NCI-H69 (cell line): Measurements from ENCODE around the gene PLXNA4.
"Not testable (repeated sequence)": the region's sequence is repeated elsewhere in the genome, so short reads cannot be mapped to it uniquely, and the experiment has no call there.

Experiments used
- DNase-seq: peaks from one replicate; lab custom pipeline; 2025; lab: John Stamatoyannopoulos, UW

Gene PLXNA4

DNA sequence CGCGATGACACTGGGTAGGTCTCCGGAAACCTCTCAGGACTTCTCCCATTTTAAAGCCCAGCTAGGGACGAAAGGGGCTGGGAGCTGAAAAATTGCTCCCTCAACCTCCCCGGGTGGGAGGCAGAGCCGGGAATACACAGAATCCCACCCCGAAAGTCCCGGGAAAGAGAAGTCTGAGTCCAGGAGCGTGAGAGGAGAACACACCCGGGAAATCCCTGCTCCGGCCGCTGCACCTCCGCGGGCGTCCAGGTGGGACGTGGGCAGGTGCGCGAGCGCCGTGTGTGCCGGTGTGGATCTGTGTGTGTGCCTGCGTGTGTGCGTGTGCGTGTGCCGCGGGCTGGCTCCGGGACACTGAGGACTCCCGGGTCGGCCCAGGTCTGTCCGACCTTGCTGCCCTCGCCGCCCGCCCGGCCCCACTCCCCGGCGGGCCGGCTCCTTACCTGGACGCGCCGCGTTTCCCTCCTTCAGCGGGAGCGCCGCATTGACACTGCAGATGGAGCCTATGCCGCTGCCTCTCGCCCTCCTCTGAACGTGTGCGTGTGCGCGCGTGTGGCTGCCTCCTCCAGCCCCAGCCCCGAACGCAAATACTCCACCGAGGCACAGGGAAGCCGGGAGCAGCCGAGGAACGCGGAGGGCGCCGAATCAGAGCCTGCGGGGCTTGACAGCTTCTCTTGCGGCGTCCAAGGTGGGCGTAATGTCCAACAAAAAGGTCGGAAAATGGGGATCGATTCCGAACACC, at the start of gene PLXNA4:
TSS of gene PLXNA4 (minus strand) at position 489 of the 739 bp plus-strand sequence. CDS start 67,777 bp downstream, outside the sequence.
- peak; percentile 47 for DNase-seq

GRCh38 chr7:132625651-132626050, 49.4 kb upstream of the PLXNA4 start:
- no peak for DNase-seq

- no peak for DNase-seq
Observed at GRCh38 chr7:132622081-132622480, 45.8 kb upstream of the PLXNA4 start.

DNA sequence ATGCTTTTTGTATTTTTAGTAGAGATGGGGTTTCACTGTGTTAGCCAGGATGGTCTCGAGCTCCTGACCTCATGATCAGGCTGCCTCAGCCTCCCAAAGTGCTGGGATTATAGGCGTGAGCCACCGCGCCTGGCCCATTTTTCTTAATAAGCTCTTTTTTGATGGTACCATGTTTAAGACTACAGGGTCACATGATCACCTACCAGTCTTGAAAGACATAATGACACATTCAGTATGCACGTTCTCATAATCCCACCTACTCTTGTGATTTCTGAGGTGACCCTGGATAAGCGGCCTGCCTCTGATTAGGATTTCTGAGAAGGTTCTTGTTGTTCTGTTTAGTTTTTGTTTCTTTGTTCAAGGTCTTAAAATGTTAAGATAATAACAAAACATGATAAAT, 43.7 kb upstream of the PLXNA4 start:
- DNase-seq = no peak

- no peak for DNase-seq
Observed at GRCh38 chr7:132618956-132619305, 42.7 kb upstream of the PLXNA4 start.

- no peak for DNase-seq
Observed at GRCh38 chr7:132618271-132618955, 42.1 kb upstream of the PLXNA4 start.

DNA sequence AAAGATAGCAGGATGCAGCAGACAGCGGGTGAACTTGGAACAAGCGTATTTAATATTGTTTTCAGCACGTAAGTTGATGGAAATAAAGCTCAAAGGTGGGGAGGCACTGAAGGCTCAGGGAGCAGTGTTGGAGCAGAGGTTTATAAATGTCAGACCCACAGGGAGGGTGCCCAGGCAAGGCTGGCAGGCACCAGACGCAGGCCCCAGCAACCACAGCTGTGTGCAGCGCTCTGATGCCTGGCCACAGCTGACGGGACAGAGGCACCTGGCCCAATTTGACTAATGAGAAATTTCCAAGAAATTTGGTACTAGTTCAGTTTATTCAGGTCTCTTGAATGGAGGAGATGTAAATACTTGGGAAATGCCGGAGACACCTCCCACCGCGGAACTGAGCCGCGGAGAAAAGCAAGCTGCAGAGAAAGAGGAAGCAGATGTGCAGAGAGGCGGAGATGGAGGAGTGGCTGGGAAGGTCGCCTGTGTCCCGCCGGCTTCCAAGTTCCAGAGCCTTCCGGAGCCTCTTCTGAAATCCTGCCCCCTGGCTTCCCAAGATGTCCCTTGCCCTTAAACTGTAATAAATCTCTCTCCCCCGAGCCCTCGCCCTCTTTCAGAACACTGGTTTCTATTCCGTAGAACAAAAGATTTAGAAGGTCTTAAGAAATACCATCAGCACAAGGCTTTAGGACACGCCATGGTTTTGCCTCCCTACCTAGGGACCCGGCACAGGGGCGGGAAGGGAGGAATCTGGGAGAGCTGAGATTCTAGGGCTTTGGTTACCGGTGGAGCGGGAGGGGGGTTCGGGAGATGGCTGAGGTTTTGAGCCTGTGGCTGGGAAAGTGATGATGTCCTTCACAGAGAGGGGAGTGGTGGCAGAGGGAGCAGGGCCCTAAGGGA, 38.4 kb upstream of the PLXNA4 start:
- DNase-seq = peak; percentile 43

GRCh38 chr7:132613737-132614136, 37.5 kb upstream of the PLXNA4 start:
- DNase-seq = no peak

GRCh38 chr7:132610995-132611394, 34.7 kb upstream of the PLXNA4 start:
- DNase-seq = no peak

GRCh38 chr7:132609906-132610520, 33.7 kb upstream of the PLXNA4 start:
- DNase-seq = peak; percentile 65

DNA sequence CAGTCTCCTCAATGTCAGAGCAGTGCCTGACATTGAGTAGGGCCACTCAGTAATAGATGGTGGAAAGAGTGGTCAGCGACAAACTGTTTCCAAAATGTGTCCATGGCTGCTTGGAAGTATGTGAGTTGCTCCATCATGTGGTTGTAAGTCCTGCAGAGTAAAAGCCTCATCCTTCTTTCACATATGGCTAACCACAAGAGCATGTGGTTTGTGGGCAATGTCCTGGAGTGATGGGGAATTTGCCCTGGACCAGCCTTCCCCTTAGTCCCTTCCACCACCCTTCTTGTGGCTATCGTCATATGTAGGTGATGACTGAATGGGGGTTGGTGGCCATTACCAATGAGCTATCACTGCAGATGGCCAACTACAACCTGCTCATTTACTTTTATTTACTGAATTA, 33.0 kb upstream of the PLXNA4 start:
- DNase-seq = no peak

DNA sequence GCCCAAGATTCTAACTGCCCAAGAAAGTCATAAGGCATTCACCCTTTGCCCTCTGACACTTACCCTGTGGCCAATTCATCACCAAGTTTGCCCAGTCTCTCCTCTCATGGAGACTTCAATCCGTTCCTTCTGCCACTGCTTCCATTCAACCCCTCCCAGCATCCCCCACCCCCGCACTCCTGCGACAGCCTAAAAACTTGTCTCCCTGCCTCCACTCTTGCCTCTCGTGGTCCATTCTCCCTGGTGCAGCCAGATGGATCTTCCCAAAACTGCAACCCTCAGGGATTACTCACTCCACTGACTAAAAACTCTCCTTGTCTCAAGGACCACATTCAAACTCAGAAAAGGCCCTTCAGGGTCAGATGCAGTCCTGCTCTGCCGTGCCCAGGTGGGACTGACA, 32.3 kb upstream of the PLXNA4 start:
- DNase-seq = no peak

DNA sequence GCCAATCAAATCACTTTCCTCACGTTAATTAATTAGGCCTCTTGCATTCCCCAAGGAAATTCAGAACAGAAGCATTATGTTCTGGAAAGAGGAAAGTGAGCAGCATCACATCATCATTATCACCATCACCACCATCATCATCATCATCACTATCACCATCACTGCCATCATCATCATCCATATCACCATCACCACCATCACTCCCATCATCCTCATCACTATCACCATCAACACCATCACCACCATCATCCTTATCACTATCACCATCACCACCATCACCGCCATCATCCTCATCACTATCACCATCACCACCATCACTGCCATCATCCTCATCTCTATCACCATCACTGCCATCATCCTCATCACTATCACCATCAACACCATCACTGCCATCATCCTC, 31.4 kb upstream of the PLXNA4 start:
- DNase-seq = no peak

DNA sequence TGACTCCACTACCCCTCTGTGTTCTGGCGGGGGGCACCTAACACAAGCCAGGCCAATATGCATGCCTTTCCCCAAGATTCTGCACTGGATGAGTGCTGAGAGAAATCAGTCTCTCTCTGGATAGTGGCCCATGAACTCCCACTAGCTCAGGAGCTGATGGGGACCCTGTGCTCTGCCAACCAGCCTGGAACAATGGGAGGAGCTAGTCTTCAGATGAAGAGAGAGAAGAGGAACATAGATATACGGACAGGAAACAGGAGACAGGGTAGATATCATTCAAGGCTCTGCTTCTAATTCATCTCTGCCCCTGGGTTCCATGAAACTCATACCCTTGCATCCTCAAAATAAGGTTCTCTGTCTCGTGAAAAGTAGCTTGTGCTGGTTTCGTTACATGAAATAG, 27.9 kb upstream of the PLXNA4 start:
- no peak for DNase-seq

GRCh38 chr7:132603220-132603833, 27.1 kb upstream of the PLXNA4 start:
- DNase-seq = no peak

DNA sequence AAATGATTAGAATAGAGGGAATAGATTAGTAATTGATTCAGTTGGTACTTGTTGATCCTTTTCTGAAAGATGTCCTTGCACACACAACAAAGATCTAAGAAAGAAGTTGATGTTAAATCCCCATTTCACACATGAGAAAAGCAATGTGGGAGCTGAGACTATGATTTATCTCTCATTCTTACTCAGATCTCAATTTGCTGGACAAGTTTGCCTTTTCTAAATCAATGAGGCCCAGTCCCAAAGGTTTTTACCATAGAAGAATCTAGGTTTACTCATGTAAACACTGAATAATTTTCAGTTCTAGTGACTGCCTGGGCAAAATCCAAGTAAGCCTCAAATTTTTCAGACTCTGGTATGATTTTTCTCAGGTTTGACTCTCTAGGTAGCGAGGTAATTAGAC, 25.5 kb upstream of the PLXNA4 start:
- no peak for DNase-seq

GRCh38 chr7:132596588-132596987, 20.3 kb upstream of the PLXNA4 start:
- DNase-seq = no peak

DNA sequence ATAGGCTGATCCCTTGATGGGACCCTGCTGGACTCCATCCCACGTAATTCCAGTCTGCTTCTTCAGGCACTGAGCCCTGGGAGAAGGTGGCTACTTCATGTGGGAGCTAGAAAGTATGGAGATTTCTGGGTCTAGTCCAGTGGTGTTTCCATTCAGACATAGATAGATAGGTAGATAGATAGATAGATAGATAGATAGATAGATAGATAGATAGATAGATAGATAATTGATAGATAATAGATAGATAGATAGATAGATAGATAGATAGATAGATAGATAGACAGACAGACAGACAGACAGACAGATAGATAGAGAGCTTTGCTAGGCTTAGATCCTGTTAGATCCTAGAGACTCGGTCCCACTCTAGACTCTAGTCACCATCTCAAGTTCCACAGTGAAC, 18.5 kb upstream of the PLXNA4 start:
- DNase-seq = not testable (repeated sequence)

GRCh38 chr7:132592936-132593335, 16.7 kb upstream of the PLXNA4 start:
- DNase-seq = no peak

DNA sequence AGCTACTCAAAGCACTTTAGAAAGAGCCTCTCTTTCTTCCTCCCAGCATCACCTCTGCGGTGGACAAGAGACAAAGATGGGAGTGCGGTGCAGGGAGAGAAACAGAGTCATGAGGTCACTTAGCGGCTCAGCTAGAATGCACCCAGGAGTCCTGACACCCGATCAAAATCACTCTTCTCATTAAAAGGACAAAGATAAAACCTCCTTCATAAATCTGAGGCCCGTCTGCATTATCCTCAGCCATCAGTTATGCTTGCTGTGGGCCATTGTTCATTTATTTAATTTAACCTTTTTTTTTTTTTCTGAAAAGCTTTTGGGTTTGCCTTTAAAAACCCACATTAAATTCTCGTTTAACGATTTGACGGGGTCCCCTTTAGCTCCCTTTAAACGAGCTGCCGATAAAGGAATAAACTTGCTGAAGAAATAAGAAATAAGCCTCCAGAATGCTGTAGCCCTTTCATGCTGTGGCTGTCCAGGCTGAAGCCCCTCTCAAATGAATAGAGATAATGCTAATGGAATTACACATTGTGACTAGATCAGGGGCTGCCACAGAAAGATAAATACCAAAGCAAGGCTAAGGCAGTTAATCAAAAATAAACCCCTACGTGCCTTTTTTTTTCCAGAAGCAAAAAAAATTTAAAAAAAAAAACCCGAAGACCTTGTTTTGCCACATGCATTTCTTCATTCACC, 16.1 kb upstream of the PLXNA4 start:
- no peak for DNase-seq

DNA sequence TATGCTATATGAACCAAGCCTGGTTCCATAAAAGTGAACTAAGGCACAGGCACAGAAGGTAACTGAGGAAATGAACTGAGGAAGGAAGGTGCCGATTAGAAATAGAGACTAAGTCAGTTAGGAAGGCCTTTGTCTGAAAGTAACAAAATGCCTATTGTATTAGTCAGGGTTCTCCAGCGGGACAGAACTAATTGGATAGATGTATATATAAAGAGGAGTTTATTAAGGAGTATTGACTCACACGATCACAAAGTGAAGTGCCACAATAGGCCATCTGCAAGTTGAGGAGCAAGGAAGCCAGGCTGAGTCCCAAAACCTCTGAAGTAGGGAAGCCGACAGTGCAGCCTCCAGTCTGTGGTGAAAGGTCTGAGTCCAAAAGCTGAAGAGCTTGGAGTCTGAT, 13.9 kb upstream of the PLXNA4 start:
- no peak for DNase-seq
